PC-9 (cell line): Measurements from ENCODE around the gene PHACTR4.

ENCODE experiments used
- EZH2 ChIP-seq: fragments of 200-600 bp; sonication (generic); IDR thresholded peaks from 2 replicates; pipeline ENCODE4 v1.8.0; 2017; ENCODE audit warnings: antibody characterized with exemption, low read depth
- TF ChIP-seq, protein P1 (sequence below): fragments of 200-600 bp; sonication (generic); conservative IDR thresholded peaks from 2 replicates; pipeline ENCODE4 v1.6.1; 2017; ENCODE audit warnings: mixed run types, antibody characterized with exemption, mild to moderate bottlenecking, moderate library complexity

DNA sequence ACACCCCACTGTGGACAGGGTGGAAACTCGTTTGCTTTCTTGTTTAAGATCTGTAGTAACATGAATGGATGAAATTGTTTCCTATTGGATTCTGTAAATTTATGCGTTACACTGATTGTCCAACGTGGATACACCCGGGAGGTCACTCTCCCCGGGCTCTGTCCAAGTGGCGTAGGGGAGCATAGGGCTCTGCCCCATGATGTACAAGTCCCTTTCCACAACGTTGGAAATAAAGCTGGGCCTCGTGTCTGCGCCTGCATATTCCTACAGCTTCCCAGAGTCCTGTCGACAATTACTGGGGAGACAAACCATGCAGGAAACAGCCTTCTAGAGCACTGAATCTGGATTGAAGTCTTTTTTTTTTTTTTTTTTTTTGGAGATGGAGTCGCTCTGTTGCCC, 137.7 kb downstream of the PHACTR4 start:
- TF ChIP-seq, protein P1, sequence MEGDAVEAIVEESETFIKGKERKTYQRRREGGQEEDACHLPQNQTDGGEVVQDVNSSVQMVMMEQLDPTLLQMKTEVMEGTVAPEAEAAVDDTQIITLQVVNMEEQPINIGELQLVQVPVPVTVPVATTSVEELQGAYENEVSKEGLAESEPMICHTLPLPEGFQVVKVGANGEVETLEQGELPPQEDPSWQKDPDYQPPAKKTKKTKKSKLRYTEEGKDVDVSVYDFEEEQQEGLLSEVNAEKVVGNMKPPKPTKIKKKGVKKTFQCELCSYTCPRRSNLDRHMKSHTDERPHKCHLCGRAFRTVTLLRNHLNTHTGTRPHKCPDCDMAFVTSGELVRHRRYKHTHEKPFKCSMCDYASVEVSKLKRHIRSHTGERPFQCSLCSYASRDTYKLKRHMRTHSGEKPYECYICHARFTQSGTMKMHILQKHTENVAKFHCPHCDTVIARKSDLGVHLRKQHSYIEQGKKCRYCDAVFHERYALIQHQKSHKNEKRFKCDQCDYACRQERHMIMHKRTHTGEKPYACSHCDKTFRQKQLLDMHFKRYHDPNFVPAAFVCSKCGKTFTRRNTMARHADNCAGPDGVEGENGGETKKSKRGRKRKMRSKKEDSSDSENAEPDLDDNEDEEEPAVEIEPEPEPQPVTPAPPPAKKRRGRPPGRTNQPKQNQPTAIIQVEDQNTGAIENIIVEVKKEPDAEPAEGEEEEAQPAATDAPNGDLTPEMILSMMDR = no peak
- TF ChIP-seq EZH2 = no peak
